NCI-H146 treated with DMSO at 0.1 percent for 48 hours (cell line): ENCODE measurements around the gene ZNF423.

Source experiments
- DNase-seq: peaks from one replicate; lab custom pipeline; 2025; ENCODE audit not compliant: unreplicated experiment; lab: John Stamatoyannopoulos, UW

ZNF423 gene

DNA sequence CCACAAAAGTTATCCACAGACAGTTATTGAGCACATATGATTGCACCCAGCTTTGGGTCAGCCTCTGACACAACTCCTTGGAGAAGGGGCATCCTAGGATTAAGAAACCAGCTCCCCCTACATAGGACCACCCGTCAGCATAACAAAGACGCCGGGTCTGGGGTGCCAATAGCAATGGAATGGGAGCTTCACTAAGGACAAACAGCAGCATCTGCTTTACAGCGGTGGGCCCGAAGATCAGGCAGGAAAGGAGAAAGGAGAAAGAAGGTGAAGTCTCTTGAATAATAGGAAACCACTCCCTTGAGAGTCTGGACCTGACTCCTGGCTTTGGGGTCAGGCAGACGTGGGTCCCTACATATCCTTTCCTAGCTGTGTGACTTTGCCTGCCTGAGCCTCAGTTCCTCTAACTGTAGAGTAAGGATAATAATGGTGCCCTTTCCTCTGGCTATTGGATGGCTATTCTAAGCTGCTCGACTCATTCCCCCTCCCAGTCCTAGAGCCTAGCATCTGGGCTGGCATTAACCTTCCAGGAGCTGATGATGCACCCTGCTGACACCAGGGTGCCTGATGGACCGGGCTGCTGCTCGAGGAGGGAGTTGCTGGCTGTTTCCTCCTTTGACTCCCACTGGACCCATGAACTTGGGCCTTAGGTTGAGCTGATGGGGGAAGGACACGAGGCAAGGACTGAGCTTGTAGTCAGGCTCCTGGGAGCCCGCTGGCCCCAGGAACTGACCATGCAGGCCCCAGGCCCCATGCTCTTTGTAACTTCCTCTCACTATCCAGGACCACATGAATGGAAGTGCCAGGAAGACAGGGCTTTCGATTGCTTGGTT lies 388.2 kb downstream of the ZNF423 start:
- no peak for DNase-seq

DNA sequence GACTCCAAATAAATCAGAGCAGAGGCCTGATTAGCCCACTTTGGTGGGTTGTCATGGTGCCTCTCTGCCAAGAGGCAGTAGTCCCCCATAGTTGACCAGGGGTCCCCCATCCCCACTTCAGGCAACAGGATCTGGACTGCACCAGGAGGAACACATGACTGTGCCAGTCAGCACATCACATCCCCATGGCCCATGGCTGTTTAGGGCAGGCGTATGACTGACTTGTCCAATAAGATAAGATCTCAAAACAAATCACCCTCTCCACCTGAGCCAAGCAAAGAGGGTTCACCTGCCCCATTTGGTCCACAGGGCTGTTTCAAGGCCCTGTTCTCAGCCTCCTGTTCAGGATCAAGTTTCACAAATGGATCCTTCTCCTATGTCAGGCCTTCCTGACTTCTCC lies 389.0 kb downstream of the ZNF423 start:
- DNase-seq, result no peak

DNA sequence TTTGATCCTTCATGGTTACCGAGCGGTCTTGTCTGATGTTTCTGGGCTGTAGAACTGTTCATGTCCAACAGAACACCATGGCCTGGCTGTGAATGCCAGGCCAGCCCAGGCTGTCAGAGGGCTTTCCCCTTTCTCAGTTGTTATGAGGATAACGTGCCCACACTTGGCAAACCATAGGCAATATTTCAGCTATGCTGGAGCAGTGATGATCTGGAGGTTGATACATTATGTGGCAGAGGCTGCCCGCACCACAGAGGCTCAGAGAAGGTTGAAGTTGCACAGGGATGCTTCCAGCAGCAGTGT lies 389.4 kb downstream of the ZNF423 start:
- DNase-seq, result no peak

DNA sequence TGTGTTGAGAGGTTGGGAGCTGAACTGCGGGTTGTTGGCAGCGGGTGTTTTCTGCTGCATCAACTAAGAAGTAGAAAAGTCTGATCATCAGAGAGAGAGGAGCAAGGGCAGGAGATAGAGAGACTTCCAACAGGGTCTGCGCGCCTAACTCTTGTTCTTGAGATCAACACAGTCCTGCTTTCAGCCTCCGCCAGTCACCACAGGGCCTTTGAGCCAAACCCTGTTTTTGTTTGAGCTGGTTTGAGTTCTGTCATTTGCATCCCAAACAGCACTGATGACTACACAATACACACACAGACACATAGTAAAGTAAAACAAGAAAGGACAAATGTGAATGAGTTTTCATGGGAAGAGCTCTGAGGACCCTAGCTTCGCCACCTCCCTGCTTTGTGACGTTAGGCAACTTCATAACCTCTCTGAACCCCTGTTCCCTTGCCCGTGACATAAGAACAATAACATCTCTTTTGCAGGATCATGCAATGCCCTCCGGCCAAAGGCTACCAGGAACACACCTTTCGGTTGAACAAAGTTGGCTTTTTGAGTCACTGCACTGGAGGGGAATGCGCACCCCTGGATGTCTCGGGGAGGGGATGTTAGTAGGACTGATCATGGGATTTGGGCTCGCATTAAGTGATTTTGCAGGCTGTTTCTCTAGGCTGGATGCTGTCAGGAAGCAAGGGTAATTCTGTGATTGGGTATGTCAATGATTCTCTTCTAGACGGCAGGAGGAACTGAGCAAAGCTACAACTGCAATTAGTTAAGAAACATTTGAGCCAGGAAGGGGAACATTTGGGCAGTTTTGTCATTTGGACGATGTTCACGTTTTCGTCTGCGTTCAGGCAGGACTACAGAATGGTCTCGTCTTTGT lies 390.0 kb downstream of the ZNF423 start:
- DNase-seq, result no peak

DNA sequence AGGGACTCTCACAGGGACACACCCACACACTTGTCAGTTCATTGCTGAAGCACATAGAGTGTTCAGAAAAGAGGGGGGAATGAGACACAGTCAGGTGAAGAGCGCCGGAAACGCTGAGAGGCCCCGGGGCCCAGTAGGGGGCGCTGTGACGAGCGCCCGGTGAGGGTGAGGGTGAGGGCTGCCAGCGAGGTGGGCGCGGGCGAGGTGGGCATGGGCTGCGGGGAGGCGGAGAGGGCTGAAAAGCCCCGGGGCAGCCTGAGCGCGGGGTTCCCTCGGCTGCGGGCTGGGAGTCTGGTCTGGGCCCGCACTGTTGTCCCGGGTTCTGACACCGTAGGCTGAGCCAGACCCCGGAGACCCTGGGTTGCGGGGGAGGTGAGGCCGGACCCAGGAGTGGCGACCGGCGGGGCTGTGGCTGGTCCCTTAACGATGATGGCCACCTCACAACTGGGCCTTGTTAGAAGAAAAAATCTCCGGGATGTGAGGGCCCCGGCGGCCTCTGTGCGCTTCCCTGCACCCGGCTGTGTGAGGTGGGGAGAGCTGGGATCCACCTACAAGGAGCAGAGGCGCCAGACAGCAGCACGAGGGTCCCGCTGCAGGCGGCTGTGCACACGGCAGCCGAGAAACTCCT lies 390.9 kb downstream of the ZNF423 start:
- no peak for DNase-seq

DNA sequence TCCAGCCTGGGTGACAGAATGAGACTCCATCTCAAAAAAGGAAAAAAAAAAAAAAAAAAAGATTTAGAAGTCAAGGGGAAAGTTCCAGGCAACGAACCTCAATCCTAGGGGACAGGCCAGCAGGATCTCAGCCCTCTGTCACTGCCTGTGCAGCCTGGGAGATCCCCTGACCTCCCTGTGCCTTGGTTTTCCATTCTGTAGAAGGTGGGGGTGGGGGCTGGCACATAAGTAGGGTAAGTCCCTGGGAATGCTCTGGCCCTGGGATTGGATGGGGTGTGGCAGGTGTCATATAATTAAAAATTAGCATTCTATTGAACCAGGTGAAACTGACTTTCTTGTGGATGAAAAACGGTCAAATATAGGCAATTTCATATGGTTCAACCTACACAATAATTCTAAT lies 391.8 kb downstream of the ZNF423 start:
- no peak for DNase-seq

DNA sequence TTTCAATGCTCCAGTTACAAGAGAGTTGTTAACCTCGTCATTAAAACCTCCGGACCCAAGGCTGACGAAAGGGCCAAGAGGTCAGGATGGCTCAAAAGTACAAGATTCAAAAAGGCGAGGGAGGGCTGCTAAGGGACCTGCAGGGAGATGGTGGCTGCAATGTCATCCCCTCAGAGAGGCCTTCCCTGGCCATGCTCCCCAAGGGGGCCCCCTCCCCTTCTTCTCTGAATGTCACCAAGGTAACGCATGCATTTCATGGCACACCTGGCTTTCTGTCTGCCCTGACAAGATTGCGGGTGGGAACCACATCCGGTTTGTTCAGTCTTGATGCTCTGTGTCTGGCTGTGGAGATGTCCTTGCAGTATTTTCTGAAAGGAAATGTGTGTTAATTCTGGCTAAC lies 392.4 kb downstream of the ZNF423 start:
- DNase-seq, result peak; percentile 34

DNA sequence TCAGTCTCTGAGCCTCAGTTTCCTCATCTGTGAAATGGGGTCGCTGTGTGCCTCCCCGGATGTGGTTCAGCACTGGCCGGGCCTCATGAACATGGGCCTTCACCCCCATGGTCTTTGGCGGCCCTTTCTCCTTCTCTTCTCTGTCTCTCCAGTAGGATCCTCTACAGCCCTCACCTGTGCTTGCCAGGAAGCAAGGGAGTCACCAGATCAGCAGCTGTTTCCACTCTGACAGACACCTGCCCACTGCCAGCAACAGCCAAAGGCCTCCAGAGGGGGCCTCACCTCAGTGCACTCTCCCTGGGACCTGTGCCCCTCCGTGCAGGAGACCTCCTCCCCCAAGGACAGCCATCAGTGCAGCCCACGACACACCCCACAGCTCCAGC lies 392.9 kb downstream of the ZNF423 start:
- DNase-seq, result peak; percentile 44

DNA sequence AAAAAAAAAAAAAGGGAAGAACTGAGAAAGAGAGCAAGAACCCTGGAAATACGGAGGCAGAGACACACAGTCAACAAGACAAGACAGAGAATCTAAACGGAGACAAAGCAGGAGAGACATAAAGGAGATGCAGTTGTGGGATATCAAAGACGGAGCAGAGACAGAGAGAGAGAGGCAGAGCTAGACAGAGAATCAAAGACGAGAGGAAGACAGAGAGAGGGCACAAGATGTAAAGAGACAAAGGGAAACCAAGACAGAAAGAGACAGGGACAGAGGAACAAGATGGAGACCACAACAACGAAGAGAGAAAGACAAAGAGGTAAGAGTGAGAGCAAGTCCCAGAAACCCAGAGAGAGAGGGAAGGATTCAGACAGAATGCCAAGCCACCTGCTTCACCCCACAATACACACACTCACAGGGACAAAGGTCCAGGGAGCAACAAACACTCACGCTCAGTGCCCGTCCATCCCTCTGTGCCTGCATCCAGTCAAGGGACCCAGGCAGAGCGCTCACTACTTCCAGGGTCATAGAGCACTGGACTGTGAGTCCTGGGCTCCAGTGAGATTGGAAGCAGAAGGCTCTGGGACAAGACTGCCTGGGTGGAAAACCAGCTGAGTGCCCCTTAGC lies 393.4 kb downstream of the ZNF423 start:
- DNase-seq, result no peak

DNA sequence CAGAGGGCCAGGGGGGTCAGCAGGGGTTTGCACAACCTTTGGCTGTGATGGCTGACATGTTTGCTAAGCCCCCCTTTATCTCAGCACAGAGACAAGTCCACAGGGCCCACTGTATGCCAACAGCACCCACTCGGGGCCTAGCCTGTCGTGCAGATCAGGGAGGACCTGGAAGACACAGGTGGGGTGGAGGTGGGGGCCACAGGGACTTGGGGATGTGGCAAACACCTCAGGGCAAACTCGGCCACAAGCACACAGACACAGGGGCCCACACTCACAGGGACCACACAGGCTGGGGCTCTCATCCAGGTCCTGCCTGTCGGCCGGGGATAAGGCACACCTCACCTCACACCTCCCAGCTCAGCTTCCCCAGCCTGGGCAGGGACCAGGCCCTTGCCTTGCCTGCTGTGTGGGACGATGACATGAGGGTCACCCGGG lies 394.4 kb downstream of the ZNF423 start:
- no peak for DNase-seq

DNA sequence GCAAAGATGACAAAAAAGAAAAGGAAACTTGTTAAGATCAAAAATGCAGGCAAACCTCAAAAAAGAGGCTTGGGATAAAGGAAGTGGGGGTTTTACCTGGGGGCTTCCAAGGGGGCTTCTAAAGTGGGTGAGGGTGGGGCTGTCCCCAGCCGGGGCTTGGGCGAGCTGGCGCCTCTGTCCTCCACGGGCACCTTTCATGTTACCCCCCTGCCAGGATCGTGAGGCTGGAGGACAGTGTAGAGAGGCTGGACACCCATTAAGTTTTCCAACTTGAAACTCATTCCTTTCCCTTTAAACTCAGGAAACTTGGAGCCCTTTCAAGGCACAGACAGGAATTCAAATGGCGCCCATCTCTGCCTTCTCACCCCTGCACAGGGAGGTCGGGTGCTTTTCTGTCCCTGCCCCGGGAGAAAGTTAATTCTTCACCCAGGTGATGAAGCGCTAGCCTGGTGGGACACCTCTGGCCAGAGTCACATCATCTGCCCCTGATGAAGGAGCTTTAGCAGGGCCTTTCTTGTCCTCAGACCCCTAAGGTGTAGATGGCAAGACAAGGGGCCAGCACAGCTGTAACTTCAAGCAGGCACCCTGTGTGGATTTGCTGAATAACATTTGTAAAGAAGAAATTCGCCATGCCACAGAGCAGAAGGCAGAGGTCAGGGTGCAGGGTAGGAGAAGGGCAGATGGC lies 395.0 kb downstream of the ZNF423 start:
- DNase-seq, result no peak

DNA sequence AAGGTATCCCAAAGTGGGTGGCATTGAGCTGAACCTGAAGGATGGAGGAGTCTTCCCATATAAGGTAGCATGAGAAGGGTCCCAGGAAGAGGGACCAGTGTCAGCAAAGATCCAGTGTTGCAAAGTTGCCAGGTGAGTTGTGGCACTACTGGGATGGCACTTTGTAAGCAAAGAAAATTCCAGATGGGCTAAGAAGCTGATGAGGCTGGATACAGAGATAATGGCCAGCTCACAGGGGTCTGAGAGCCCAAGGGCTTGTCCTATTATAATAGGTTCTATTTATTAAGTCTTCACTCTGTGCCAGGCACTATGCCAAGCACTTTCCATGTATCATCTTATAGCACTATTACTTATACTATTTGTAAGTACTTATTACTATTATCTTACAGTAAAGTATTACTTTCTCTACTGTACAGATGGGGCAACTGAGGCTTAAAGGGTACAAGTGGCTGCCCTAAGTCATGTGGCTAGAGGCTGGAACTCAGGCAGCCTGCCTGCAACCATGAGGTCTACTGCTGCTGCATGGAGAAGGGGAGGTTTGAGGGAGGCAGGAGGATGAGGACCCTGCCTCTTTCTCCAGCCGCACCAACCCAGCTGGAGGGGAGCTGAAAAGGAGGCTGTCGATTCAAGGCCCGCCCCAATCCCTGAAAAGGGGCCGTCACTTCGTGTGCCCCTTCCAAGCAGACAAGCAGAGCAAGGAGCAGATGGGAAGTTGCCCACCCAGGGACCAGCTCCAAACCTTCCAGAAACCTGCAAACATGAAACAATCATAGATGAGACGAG lies 395.8 kb downstream of the ZNF423 start:
- no peak for DNase-seq

DNA sequence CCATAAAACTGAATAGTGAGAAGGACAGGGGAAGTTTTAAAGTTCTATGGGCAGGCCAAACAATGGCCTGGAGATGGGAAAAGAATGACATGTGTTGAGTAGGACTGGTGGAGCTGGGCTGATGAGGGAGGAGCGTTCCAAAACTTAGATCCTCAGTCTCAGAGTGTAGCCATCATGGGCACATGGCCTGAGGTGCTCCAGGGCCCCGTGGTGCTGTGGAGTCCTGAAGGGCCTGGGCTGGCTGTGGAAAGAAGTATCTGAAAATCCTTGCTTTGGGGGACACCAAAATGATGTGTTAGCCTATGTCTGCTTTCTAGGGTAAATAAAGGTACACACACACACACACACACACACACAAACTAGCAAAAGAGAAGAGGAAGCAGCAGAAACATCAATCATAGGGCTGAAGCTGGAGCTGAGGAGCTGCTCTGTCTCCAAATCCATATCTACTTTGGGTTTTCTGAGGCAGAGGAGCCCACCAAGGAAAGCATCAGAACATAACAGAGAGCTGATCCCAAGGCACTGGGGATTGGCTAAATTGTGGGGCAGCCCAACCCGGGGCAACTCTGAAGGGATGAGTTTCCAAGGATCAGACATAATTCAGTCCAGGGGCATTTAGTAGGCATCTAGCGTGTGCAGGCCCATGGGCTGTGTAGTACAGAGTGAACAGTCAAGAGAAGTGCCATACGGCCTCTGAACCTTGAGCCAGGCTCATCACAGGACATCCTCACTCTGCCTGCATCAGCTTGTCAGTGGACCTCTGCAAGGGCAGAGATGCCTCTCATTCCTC lies 397.1 kb downstream of the ZNF423 start:
- DNase-seq, result no peak

DNA sequence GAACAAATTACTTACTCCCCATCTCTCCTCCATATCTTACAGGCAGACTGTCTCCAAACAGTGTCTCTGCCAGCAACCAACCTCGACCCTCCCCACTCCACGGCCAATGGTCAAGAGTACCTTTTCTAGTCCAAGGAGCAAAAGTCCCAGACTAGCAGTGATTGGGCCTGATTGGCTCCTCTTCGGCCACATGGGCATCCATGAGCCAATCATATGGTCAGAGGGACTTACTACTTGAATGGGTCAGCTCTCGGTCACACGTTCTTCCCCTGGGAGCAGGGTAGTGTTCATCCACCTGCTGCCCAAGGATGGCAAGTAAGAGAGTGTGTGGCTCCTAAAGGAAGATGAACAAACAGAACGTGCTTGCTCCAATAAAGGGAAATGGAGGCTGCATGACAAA lies 397.7 kb downstream of the ZNF423 start:
- DNase-seq, result no peak

DNA sequence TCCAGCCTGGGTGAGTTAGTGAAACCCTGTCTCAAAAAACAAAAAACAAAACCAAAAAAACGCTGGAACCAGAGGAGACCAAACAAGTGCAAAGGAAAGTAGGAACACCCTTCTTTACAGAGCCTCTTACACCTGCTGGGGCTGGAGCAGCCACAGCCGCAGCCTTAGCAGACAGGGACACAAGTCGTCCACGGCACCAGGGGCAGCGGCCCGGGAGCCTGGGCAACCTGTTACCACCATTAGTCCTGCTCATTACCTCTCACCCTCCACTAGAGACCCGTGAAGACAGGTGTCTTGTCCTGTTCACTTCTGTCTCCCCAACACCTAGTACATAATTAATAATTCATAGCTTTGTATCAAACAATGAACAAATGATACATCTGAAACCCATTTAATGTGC lies 398.7 kb downstream of the ZNF423 start:
- no peak for DNase-seq

DNA sequence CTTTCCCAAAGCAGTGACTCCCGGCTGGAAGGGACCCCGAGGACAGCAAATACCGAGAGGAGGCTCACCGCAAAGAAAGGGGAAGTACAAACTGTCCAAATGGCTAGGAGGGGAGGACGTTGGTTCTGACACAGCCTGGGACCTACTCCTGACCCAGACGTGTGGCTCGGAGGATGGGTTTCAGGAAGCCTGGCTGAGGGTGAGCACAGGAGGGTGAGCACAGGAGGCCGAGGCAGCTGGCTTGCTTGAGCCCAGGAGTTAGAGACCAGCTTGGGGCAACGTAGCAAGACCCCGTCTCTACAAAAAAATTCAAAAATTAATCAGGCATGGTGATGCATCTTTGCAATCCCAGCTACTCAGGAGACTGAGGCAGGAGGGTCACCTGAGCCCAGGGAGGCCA lies 399.1 kb downstream of the ZNF423 start:
- DNase-seq, result no peak

DNA sequence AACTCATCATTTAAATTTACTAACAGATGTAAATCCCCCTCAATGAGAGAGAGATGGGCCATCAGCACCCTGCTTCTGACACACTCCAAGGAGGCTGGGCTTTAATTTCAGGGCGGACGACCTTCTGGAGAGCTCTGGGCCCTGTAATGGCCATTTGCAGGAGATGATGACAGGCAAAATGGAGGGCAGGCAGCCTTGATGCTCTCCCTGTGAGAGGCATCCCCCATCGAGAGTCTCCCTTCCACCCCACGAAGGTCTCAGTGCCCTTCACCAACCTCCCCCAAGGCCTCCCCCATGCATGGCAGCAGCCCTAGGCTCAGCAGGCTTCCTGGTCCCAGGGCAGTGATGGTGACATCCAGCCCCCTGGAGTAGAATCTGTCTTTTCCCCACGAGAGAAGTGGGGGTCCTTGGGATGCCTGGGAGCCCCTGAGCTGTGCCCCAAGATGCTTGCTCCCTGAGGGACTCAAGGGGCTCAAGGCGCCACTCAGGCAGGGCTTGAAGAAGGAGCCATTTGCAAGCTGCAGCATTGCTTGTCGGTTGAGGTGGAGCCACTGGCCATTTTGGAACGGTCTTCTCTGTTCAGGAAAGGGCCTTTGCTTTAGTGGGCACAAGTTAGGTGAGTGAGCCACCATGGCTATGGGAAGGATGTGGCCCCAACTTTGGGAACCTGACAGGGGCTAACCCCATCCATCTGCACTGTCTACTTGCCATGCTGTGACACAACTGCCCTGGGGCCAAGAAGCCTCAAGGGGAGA lies 399.7 kb downstream of the ZNF423 start:
- DNase-seq, result no peak

DNA sequence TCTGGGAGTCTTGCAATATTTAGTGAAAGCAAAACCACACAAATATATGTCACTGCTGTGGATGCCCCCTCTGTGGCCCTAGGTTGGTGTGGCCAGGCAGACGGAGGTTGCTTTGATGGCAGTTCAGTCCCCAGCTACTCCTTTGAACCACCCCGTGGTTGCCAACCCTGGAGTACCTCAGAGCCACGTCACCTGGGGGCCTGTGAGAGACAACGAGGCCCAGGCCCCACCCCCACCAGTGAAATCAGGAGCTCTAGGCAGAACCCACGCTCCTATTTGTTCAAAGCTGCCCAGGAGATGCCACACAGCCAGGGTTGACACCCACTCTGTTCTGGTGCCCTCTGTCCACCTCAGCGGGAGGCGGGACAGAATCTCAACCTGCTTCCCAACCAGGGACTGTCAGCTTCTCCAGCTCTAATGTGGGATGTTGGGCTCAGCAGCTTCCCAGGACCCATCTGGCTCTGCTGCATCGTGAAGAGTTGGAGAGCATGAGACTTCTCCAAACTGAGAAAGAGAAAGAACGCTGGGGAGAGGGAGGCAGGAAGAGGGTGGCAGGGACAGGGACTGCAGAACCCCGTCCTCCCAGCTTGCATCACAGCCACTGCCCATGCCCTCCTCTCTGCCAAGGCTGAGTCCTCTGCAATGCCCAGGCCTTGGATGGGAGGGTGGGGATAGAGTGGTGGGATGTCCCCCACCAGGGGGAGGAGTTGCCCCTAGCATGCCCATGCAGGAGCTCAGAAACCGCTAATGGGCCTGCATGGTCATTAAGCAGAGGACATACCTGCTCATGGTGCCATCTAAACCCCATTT lies 400.5 kb downstream of the ZNF423 start:
- DNase-seq, result no peak
